ENCODE data around the gene THSD7B.

THSD7B gene

GRCh38 chr2:137021763-137022162 is 256.4 kb downstream of the THSD7B start:
- TF ChIP-seq Cebpa-rat (IDR thresholded peaks at IDR 0.05) = no peak
- no peaks in the 10 kb centered on the region for H3K4me1 ChIP-seq
- H3K27ac ChIP-seq = no peak overlapping the region
- H4K20me1 ChIP-seq = no peaks in the 10 kb centered on the region
- H3K36me3 ChIP-seq = no peaks in the 10 kb centered on the region
- no peak overlapping the region for H3K9ac ChIP-seq
- H3K4me2 ChIP-seq = no peak overlapping the region
- H3K4me3 ChIP-seq = no peak overlapping the region
- H3K9me3 ChIP-seq = no peaks in the 10 kb centered on the region
- H3K27me3 ChIP-seq = no peaks in the 10 kb centered on the region

- Histone ChIP-seq H3K27ac (no peak overlapping the region), H4K20me1 (no peaks in the 10 kb centered on the region)
Measured at GRCh38 chr2:137023205-137023604, 257.9 kb downstream of the THSD7B start.

GRCh38 chr2:137031731-137032130 is 266.4 kb downstream of the THSD7B start:
- Histone ChIP-seq H3K27me3 (no peaks in the 10 kb centered on the region), H3K9me3 (no peaks in the 10 kb centered on the region), H4K20me1 (no peaks in the 10 kb centered on the region), H3K9ac (no peak overlapping the region), H3K4me2 (no peak overlapping the region), H3K27ac (no peak overlapping the region), H3K4me1 (no peaks in the 10 kb centered on the region), H3K4me3 (no peak overlapping the region), H3K36me3 (no peaks in the 10 kb centered on the region)
- no peak for TF ChIP-seq Cebpa-rat (IDR thresholded peaks at IDR 0.05)

More at GRCh38 chr2:137023205-137023604, 257.9 kb downstream of the THSD7B start:
- Histone ChIP-seq H3K9ac (no peak overlapping the region), H3K27me3 (no peaks in the 10 kb centered on the region), H3K9me3 (no peaks in the 10 kb centered on the region), H3K4me3 (no peak overlapping the region), H3K4me2 (no peak overlapping the region), H3K4me1 (no peaks in the 10 kb centered on the region), H3K36me3 (no peaks in the 10 kb centered on the region)
- TF ChIP-seq Cebpa-rat (IDR thresholded peaks at IDR 0.05) = no peak

- H3K4me2 ChIP-seq = no peak overlapping the region
- H3K27me3 ChIP-seq = no peaks in the 10 kb centered on the region
- H3K4me1 ChIP-seq = no peaks in the 10 kb centered on the region
- no peak overlapping the region for H3K4me3 ChIP-seq
- no peaks in the 10 kb centered on the region for H3K9me3 ChIP-seq
- TF ChIP-seq Cebpa-rat (IDR thresholded peaks at IDR 0.05) = no peak
- H3K27ac ChIP-seq = no peak overlapping the region
- no peak overlapping the region for H3K9ac ChIP-seq
- H4K20me1 ChIP-seq = no peaks in the 10 kb centered on the region
- no peaks in the 10 kb centered on the region for H3K36me3 ChIP-seq
Measured at GRCh38 chr2:137036619-137037018, 271.3 kb downstream of the THSD7B start.

GRCh38 chr2:137039482-137040152 is 274.3 kb downstream of the THSD7B start:
- Histone ChIP-seq H3K4me1 (no peaks in the 10 kb centered on the region), H3K9me3 (no peaks in the 10 kb centered on the region), H3K36me3 (no peaks in the 10 kb centered on the region), H3K27me3 (no peaks in the 10 kb centered on the region), H3K4me3 (no peak overlapping the region), H3K4me2 (no peak overlapping the region), H3K9ac (no peak overlapping the region), H4K20me1 (no peaks in the 10 kb centered on the region), H3K27ac (no peak overlapping the region)
- no peak for TF ChIP-seq Cebpa-rat (IDR thresholded peaks at IDR 0.05)

- Histone ChIP-seq H3K9ac (no peak overlapping the region), H3K4me1 (no peaks in the 10 kb centered on the region), H3K27ac (no peak overlapping the region), H3K4me3 (no peak overlapping the region), H3K9me3 (no peaks in the 10 kb centered on the region), H4K20me1 (no peaks in the 10 kb centered on the region), H3K4me2 (no peak overlapping the region), H3K36me3 (no peaks in the 10 kb centered on the region), H3K27me3 (no peaks in the 10 kb centered on the region)
- TF ChIP-seq Cebpa-rat (IDR thresholded peaks at IDR 0.05) = no peak
Measured at GRCh38 chr2:137047369-137047768, 282.0 kb downstream of the THSD7B start.

GRCh38 chr2:137048455-137048854 is 283.1 kb downstream of the THSD7B start:
- H3K9ac ChIP-seq = no peak overlapping the region
- no peak overlapping the region for H3K4me2 ChIP-seq
- no peak for TF ChIP-seq Cebpa-rat (IDR thresholded peaks at IDR 0.05)
- no peaks in the 10 kb centered on the region for H3K4me1 ChIP-seq
- no peaks in the 10 kb centered on the region for H3K9me3 ChIP-seq
- no peak overlapping the region for H3K27ac ChIP-seq
- H4K20me1 ChIP-seq = no peaks in the 10 kb centered on the region
- no peaks in the 10 kb centered on the region for H3K36me3 ChIP-seq
- no peak overlapping the region for H3K4me3 ChIP-seq
- H3K27me3 ChIP-seq = no peaks in the 10 kb centered on the region

- no peak overlapping the region for H3K27ac ChIP-seq
Measured at GRCh38 chr2:137049518-137049917, 284.2 kb downstream of the THSD7B start.

GRCh38 chr2:137050949-137051348 is 285.6 kb downstream of the THSD7B start:
- H3K27ac ChIP-seq = no peak overlapping the region
- H3K27me3 ChIP-seq = no peaks in the 10 kb centered on the region
- H4K20me1 ChIP-seq = no peaks in the 10 kb centered on the region
- no peaks in the 10 kb centered on the region for H3K4me1 ChIP-seq
- no peak overlapping the region for H3K4me3 ChIP-seq
- H3K4me2 ChIP-seq = no peak overlapping the region
- no peak for TF ChIP-seq Cebpa-rat (IDR thresholded peaks at IDR 0.05)
- no peak overlapping the region for H3K9ac ChIP-seq
- no peaks in the 10 kb centered on the region for H3K36me3 ChIP-seq
- H3K9me3 ChIP-seq = no peaks in the 10 kb centered on the region

More at GRCh38 chr2:137049518-137049917, 284.2 kb downstream of the THSD7B start:
- Histone ChIP-seq H3K9ac (no peak overlapping the region), H3K4me2 (no peak overlapping the region), H4K20me1 (no peaks in the 10 kb centered on the region), H3K4me1 (no peaks in the 10 kb centered on the region), H3K9me3 (no peaks in the 10 kb centered on the region), H3K36me3 (no peaks in the 10 kb centered on the region), H3K27me3 (no peaks in the 10 kb centered on the region), H3K4me3 (no peak overlapping the region)
- TF ChIP-seq Cebpa-rat (IDR thresholded peaks at IDR 0.05) = no peak

- Histone ChIP-seq H3K4me1 (no peaks in the 10 kb centered on the region), H4K20me1 (no peaks in the 10 kb centered on the region), H3K27ac (no peak overlapping the region), H3K4me3 (no peak overlapping the region), H3K9me3 (no peaks in the 10 kb centered on the region), H3K36me3 (no peaks in the 10 kb centered on the region), H3K9ac (no peak overlapping the region), H3K4me2 (no peak overlapping the region), H3K27me3 (no peaks in the 10 kb centered on the region)
- no peak for TF ChIP-seq Cebpa-rat (IDR thresholded peaks at IDR 0.05)
Measured at GRCh38 chr2:137051778-137052398, 286.5 kb downstream of the THSD7B start.
